Measurements from ENCODE around the gene GOLM1.
"Not testable (repeated sequence)": the region's sequence is repeated elsewhere in the genome, so short reads cannot be mapped to it uniquely, and the experiment has no call there.

GOLM1 gene
- total RNA-seq: 0 to 4.2 (median 0.33) reads per million in 3 experiments

GRCh38 chr9:86098824-86099700 is at the start of gene GOLM1:
TSS of gene GOLM1 (minus strand) at chr9:86099558. CDS start at chr9:86079320, 20,238 bp downstream.
- no peak for DNase-seq

GRCh38 chr9:86146671-86147070 is 47.3 kb upstream of the GOLM1 start:
- DNase-seq: not testable (repeated sequence)

GRCh38 chr9:86145960-86146359 is 46.6 kb upstream of the GOLM1 start:
- not testable (repeated sequence) for DNase-seq

- no peak for DNase-seq
These were observed 43.6 kb upstream of the GOLM1 start for GRCh38 chr9:86142973-86143372.

- no peak for DNase-seq
These were observed 42.5 kb upstream of the GOLM1 start for GRCh38 chr9:86141843-86142242.

- DNase-seq: no peak
These were observed 36.0 kb upstream of the GOLM1 start for GRCh38 chr9:86135371-86135770.

GRCh38 chr9:86134361-86134760 is 35.0 kb upstream of the GOLM1 start:
- DNase-seq: no peak

GRCh38 chr9:86128235-86128822 is 29.0 kb upstream of the GOLM1 start:
- no peak for DNase-seq

GRCh38 chr9:86126998-86127972 is 27.9 kb upstream of the GOLM1 start:
- DNase-seq: no peak

- no peak for DNase-seq
These were observed 23.0 kb upstream of the GOLM1 start for GRCh38 chr9:86122311-86122710.

GRCh38 chr9:86119457-86119856 is 20.1 kb upstream of the GOLM1 start:
- no peak for DNase-seq

GRCh38 chr9:86116425-86116824 is 17.1 kb upstream of the GOLM1 start:
- DNase-seq: no peak

- no peak for DNase-seq
These were observed 16.5 kb upstream of the GOLM1 start for GRCh38 chr9:86115886-86116285.

GRCh38 chr9:86112057-86112456 is 12.7 kb upstream of the GOLM1 start:
- no peak for DNase-seq

GRCh38 chr9:86102626-86103025 is 3.3 kb upstream of the GOLM1 start:
- no peak for DNase-seq

GRCh38 chr9:86099701-86100364 is 475 bp upstream of the GOLM1 start:
- DNase-seq: no peak

GRCh38 chr9:86097510-86098224 is 1.7 kb downstream of the GOLM1 start:
- no peak for DNase-seq

- DNase-seq: no peak
These were observed 3.0 kb downstream of the GOLM1 start for GRCh38 chr9:86096386-86096785.

GRCh38 chr9:86093788-86094555 is 5.4 kb downstream of the GOLM1 start:
- no peak for DNase-seq

GRCh38 chr9:86091477-86091876 is 7.9 kb downstream of the GOLM1 start:
- DNase-seq: no peak

- DNase-seq: no peak
These were observed 16.5 kb downstream of the GOLM1 start for GRCh38 chr9:86082870-86083269.
